Nephron progenitor cell (in vitro differentiated cells): ENCODE measurements around the gene TRPM5.

Experiments
- DNase-seq: peaks from one replicate; pipeline ENCODE4 v3.0.0; 2021
- H3K27ac Mint-ChIP-seq: 2 replicates; pipeline ENCODE4 v1.8.0; 2021; ENCODE audit warnings: mild to moderate bottlenecking, moderate library complexity, mixed read lengths
- H3K27me3 Mint-ChIP-seq: 2 replicates; pipeline ENCODE4 v1.8.0; 2021; ENCODE audit warnings: mild to moderate bottlenecking, low read depth, mixed read lengths; ENCODE audit not compliant: poor library complexity
- H3K36me3 Mint-ChIP-seq: 2 replicates; pipeline ENCODE4 v1.8.0; 2021; ENCODE audit warnings: low read depth, mixed read lengths
- H3K4me1 Mint-ChIP-seq: 2 replicates; pipeline ENCODE4 v1.8.0; 2021; ENCODE audit warnings: mixed read lengths
- H3K4me3 Mint-ChIP-seq: 2 replicates; pipeline ENCODE4 v1.8.0; 2021; ENCODE audit warnings: mild to moderate bottlenecking, moderate library complexity, mixed read lengths
- H3K9me3 Mint-ChIP-seq: 2 replicates; pipeline ENCODE4 v1.8.0; 2021; ENCODE audit warnings: mild to moderate bottlenecking, moderate library complexity, mixed read lengths
- TF ChIP-seq, protein P1 (sequence below): fragments of 200-600 bp; sonication (generic); IDR thresholded peaks from 2 replicates; pipeline ENCODE4 v1.5.0; 2021; ENCODE audit warnings: antibody characterized with exemption

The TRPM5 gene

DNA sequence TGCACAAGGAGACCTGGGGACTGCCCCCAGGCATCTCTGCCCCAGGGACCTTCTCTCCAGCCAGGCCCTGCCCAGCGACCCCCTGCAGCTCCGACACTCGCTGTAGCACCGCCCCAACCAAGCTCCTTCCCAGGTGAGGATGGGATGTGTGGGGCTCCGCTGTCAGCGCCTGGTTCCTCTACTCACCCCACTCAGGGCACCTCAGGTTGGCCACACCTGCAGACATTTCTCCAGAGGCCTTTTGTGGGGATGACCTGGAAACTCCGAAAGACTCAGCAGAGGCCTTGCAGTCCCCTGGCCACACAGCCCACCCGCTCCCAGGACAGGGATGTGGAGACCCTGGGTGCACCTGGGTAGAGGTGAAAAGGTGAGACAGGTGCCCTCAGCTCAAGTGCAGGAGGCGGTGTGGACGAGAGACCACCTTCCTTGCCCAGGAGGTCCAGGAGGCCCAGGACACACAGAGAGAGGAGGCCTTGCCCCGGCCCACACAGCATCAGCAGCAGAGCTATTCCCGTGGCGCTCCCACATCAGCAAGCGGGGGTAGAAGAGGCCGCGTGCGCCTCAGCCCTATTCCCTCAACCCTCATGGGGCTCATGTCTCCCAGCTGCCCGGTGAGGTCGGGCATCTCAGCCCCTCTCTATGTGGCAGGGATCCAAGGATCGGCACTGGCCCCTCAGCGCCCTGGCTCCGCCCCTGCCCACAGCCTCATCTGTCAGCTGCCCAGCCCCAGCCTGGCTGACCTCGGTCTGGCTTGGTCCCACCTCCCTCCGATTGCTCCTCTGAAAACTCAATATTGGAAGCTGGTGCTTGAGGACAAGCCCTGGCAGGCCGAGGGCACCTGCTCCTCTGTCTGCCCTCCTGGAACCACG, 20.9 kb downstream of the TRPM5 start:
- DNase-seq, result no peak
- Mint-ChIP-seq H3K4me1 (peaks cover 5% of the 10 kb centered on the region), H3K27ac (no peak overlapping the region), H3K9me3 (no peaks in the 10 kb centered on the region), H3K4me3 (no peak overlapping the region), H3K36me3 (no peaks in the 10 kb centered on the region), H3K27me3 (peaks cover 4% of the 10 kb centered on the region)
- TF ChIP-seq, protein P1, sequence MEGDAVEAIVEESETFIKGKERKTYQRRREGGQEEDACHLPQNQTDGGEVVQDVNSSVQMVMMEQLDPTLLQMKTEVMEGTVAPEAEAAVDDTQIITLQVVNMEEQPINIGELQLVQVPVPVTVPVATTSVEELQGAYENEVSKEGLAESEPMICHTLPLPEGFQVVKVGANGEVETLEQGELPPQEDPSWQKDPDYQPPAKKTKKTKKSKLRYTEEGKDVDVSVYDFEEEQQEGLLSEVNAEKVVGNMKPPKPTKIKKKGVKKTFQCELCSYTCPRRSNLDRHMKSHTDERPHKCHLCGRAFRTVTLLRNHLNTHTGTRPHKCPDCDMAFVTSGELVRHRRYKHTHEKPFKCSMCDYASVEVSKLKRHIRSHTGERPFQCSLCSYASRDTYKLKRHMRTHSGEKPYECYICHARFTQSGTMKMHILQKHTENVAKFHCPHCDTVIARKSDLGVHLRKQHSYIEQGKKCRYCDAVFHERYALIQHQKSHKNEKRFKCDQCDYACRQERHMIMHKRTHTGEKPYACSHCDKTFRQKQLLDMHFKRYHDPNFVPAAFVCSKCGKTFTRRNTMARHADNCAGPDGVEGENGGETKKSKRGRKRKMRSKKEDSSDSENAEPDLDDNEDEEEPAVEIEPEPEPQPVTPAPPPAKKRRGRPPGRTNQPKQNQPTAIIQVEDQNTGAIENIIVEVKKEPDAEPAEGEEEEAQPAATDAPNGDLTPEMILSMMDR, result no peak

DNA sequence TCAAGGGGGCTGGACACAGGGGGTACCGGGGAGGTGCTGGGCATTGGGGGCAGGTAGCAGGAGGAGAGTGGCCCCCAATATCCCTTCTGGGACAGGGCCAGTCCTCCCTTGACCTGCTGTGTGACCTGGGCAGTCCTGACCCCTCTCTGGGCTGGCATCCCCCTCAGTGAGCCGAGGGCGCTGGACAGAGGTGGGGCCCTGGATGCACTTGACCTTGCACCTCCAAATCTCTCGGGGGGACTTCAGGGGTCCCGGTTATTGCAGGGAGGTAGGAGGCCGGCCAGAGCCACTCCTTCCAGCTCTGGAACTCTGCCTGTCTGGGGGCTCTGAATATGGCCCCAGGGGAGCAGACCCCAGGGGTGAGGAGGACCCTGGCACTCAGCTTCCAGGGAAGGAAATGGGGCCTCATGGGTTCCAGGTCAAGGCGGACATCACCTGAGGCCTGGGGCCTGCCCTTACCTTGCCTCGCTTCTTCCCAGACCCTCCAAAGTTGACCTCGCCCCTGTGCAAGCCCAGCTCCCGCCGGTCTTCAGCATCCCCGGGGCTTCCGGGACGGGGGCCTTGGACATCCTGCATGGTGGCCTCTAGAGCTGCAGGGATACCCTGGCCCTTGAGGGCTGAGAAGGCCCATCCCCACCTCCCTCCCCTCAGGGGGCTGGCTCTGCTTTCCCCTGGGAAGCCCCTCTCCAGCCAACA, 21.7 kb downstream of the TRPM5 start:
- Mint-ChIP-seq H3K9me3 (no peaks in the 10 kb centered on the region), H3K27me3 (peaks cover 3% of the 10 kb centered on the region), H3K4me1 (peaks cover 5% of the 10 kb centered on the region), H3K27ac (no peak overlapping the region), H3K36me3 (no peaks in the 10 kb centered on the region), H3K4me3 (no peak overlapping the region)
- TF ChIP-seq, protein P1, result no peak
- no peak for DNase-seq

DNA sequence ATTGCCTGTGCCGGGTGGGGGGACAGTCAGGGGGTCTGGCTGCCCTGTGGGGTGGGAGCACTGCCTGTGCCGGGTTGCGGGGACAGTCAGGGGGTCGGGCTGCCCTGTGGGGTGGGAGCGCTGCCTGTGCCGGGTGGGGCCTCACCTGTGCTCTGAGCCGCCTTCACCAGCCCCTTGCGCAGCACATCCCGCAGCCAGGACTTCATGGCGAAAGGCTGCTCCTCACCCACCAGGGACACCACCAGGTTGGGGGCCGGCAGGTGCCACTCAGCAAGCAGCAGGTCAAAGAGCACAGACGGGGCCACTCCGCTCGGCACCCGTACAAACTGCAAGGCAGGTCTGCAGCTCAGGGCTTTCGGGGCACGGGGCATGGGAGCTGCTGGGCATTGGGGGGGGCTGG, 22.3 kb downstream of the TRPM5 start:
- Mint-ChIP-seq H3K36me3 (no peaks in the 10 kb centered on the region), H3K9me3 (no peaks in the 10 kb centered on the region), H3K4me3 (no peak overlapping the region), H3K27me3 (no peaks in the 10 kb centered on the region), H3K4me1 (peaks cover 11% of the 10 kb centered on the region), H3K27ac (no peak overlapping the region)
- no peak for DNase-seq
- TF ChIP-seq, protein P1, result no peak

DNA sequence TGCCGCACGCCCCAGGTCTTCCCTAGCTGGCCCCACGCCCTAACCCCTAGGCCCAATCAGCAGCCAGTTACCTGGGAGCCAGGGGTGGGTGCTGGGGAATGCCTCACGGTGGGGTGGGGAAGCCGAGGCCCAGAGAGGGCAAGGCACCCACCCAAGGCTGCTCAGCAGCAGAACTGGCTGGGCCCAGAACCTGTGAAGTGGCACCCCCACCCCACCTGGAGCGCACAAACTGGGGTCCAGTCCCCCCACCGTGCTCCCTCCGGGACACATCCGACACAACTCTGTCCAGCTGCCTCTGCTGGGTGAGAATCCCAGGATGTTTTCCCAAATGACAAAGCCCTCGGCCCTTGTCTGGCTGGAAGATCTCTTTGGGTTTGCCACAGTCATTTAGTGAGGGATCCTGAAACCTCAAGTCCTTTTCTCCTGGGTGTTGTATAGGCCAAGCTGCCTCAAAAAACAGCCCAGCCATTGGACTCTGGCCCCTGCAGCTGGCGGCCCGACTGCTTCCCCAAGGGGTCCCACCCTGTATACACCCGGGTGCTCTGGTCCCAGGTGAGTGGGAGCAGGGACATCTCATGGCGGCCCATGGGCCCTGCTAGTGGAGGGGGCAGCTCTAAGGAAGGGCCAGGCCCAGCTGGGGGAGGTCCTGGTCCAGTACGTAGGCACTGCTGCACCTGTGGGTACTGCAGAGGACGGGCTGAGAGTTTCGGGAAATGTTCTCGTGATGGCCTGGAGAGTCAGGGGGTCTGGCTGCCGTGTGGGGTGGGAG, 22.9 kb downstream of the TRPM5 start:
- TF ChIP-seq, protein P1, result no peak
- DNase-seq, result no peak
- Mint-ChIP-seq H3K36me3 (no peaks in the 10 kb centered on the region), H3K4me3 (no peak overlapping the region), H3K4me1 (peaks cover 17% of the 10 kb centered on the region), H3K27me3 (no peaks in the 10 kb centered on the region), H3K9me3 (no peaks in the 10 kb centered on the region), H3K27ac (no peak overlapping the region)

DNA sequence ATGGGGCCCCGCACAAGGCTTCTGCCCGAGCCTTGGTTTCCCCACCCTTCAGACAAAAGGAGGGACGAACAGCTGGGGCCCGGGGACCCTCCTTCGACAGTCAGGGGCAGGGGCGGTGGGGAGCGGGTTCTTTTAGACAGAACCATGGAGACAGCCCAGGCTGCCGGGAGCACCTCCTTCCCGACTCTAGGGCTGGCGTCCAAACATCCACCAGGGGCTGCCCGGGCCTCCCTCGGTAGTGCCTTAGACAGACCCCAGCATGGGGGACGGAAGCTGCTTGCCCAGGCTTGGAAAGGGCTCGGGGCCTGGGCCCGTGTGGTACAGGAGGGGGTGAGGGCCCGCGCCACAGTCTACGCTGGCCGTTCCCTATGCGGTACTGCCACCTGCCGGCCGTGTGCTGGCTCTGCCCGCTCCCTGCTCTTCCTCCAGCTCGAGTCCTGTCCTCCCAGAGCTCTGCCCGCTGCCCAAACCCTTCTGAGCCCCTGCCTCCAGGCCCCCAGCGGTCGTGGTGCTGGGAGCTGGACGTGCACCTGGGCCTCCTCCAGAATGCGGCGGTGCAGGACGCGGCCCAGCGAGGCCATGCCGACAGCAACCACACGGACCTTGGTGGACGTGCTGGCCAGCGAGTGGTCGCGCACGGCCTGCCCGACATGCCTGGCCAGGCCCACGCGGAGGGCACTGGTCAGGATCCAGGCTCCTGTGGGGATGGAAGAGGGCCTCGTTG, 23.6 kb downstream of the TRPM5 start:
- H3K9me3 Mint-ChIP-seq, result no peaks in the 10 kb centered on the region
- H3K27ac Mint-ChIP-seq, result no peak overlapping the region
- H3K27me3 Mint-ChIP-seq, result no peaks in the 10 kb centered on the region
- no peak overlapping the region for H3K4me3 Mint-ChIP-seq
- H3K4me1 Mint-ChIP-seq, result peaks cover 24% of the 10 kb centered on the region
- TF ChIP-seq, protein P1, result peak; percentile 92
- peak; percentile 83 for DNase-seq
- no peaks in the 10 kb centered on the region for H3K36me3 Mint-ChIP-seq
